ENCODE data around the gene CYP11A1.

DNA sequence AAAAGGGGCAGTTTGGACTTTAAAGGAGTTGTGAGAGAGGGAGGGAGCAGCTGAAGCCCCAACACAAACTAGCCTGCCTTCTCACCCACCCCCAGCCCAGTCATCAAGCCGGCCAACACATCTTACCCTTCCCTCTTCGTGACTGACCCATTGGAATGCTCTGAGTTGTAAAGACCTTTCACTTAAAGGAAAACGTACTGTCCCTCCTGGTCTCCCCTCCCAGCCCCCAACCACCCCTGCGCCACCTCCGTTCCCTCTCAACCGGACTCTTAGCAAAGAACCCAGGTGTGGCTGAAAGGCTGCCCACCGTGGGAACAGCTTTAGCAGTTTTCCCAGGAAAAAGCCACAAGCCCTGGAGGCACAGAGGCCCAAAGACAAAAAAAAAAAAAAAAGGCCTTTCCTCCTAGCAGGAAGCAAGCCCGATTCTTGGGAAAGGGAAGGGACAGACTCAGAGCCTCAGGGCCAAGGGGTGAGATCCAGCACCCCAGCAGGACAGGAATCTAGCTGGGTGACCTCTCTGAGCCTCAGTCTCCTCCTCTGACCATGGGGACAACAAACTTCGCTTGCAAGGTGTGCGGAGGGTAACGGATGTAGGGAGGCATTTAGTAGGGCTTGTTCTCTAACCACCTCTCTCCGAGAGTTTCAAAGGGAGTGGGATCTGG is 2.4 kb downstream of the CYP11A1 start:
- TF ChIP-seq, protein P1, sequence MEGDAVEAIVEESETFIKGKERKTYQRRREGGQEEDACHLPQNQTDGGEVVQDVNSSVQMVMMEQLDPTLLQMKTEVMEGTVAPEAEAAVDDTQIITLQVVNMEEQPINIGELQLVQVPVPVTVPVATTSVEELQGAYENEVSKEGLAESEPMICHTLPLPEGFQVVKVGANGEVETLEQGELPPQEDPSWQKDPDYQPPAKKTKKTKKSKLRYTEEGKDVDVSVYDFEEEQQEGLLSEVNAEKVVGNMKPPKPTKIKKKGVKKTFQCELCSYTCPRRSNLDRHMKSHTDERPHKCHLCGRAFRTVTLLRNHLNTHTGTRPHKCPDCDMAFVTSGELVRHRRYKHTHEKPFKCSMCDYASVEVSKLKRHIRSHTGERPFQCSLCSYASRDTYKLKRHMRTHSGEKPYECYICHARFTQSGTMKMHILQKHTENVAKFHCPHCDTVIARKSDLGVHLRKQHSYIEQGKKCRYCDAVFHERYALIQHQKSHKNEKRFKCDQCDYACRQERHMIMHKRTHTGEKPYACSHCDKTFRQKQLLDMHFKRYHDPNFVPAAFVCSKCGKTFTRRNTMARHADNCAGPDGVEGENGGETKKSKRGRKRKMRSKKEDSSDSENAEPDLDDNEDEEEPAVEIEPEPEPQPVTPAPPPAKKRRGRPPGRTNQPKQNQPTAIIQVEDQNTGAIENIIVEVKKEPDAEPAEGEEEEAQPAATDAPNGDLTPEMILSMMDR (IDR thresholded peaks at IDR 0.05) = no peak
- no peak for TF ChIP-seq EZH2 (IDR thresholded peaks at IDR 0.05; ENCODE audit: borderline replicate concordance, insufficient read depth, low read depth, low read length, poor library complexity, severe bottlenecking)

Data from B cell (primary cell).